IPS-15b (cell line): ENCODE data around the gene TUBB2B.
A peak's percentile ranks its signal among the peaks of the same experiment; 100 is the strongest.
"Not testable (repeated sequence)": the region's sequence is repeated elsewhere in the genome, so short reads cannot be mapped to it uniquely, and the experiment has no call there.

ENCODE experiments used
- H3K27me3 ChIP-seq: one replicate; pipeline ENCODE4 v1.6.1; 2013; ENCODE audit warnings: low read length; ENCODE audit not compliant: control insufficient read depth, insufficient read depth
- H3K36me3 ChIP-seq: one replicate; pipeline ENCODE4 v1.6.1; 2013; ENCODE audit warnings: low read length; ENCODE audit not compliant: control insufficient read depth, insufficient read depth
- H3K4me1 ChIP-seq: one replicate; pipeline ENCODE4 v1.6.1; 2013; ENCODE audit warnings: mild to moderate bottlenecking, low read length; ENCODE audit not compliant: control insufficient read depth, insufficient read depth
- H3K4me3 ChIP-seq: one replicate; pipeline ENCODE4 v1.5.1; 2013; ENCODE audit warnings: low read depth, low read length
- H3K9ac ChIP-seq: one replicate; pipeline ENCODE4 v1.6.1; 2013; ENCODE audit warnings: low read depth, mild to moderate bottlenecking, low read length
- H3K9me3 ChIP-seq: one replicate; pipeline ENCODE4 v1.6.1; 2013; ENCODE audit warnings: mild to moderate bottlenecking, low read length; ENCODE audit not compliant: control insufficient read depth, insufficient read depth

TUBB2B gene

GRCh38 chr6:3202999-3203696 is 24.3 kb downstream of the TUBB2B start:
- no peaks in the 10 kb centered on the region for H3K27me3 ChIP-seq
- no peak overlapping the region for H3K4me3 ChIP-seq
- no peaks in the 10 kb centered on the region for H3K36me3 ChIP-seq
- H3K9ac ChIP-seq: no peak overlapping the region
- no peaks in the 10 kb centered on the region for H3K9me3 ChIP-seq
- peaks cover 4% of the 10 kb centered on the region for H3K4me1 ChIP-seq

- Histone ChIP-seq H3K27me3 (no peaks in the 10 kb centered on the region), H3K36me3 (no peaks in the 10 kb centered on the region), H3K9ac (no peak overlapping the region), H3K9me3 (no peaks in the 10 kb centered on the region), H3K4me1 (no peaks in the 10 kb centered on the region), H3K4me3 (no peak overlapping the region)
Observed at GRCh38 chr6:3201388-3201787, 26.1 kb downstream of the TUBB2B start.

DNA sequence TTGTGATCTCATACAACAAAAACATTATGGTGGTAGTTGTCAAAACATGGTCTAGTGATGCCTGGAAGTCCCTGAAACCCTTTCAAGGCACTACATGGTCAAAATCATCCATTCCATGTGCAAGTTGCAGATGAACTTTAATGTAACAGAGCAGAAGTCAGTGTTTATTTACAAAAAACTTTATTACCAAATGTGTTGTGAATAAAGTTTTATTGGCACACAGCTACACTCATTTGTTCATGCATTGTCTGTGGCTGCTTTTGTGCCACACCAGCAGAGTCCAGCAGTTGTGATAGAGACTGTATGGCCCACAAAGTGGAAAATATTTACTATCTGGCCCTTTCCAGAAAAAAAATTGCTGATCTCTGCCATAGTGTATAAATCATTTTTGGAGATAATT is 26.8 kb downstream of the TUBB2B start:
- Histone ChIP-seq H3K27me3 (no peaks in the 10 kb centered on the region), H3K4me1 (peaks cover 6% of the 10 kb centered on the region), H3K9ac (no peak overlapping the region), H3K4me3 (no peak overlapping the region), H3K36me3 (no peaks in the 10 kb centered on the region), H3K9me3 (no peaks in the 10 kb centered on the region)

- Histone ChIP-seq H3K9ac (no peak overlapping the region), H3K4me3 (no peak overlapping the region), H3K4me1 (peaks cover 16% of the 10 kb centered on the region), H3K27me3 (no peaks in the 10 kb centered on the region), H3K36me3 (no peaks in the 10 kb centered on the region), H3K9me3 (no peaks in the 10 kb centered on the region)
Observed at GRCh38 chr6:3199382-3199781, 28.1 kb downstream of the TUBB2B start.

DNA sequence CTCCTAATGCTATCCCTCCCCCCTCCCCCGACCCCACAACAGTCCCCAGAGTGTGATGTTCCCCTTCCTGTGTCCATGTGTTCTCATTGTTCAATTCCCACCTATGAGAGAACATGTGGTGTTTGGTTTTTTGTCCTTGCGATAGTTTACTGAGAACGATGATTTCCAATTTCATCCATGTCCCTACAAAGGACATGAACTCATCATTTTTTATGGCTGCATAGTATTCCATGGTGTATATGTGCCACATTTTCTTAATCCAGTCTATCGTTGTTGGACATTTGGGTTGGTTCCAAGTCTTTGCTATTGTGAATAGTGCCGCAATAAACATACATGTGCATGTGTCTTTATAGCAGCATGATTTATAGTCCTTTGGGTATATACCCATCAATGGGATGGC is 29.7 kb downstream of the TUBB2B start:
- H3K9me3 ChIP-seq, H3K36me3 ChIP-seq, H3K9ac ChIP-seq, H3K27me3 ChIP-seq, H3K4me3 ChIP-seq: not testable (repeated sequence)
- H3K4me1 ChIP-seq: peaks cover 22% of the 10 kb centered on the region

DNA sequence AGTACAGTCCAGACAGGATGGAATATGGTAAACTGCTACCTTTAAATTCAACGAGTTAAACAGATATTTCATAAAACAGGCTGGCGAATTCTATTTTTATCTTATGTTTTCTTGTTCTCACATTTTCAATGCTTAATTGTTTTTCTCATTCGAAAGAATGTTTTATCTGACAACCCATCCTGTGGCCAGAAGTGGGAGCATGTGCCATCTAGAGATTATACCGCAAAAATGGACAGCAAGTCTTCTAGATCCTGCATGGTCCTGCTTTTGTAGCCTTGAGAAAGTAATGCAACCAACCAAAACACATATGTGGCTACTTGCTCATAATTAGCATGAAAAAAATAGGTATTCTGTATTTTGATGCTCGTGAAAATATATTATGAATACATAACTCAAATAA is 30.7 kb downstream of the TUBB2B start:
- H3K4me3 ChIP-seq: no peak overlapping the region
- no peaks in the 10 kb centered on the region for H3K27me3 ChIP-seq
- no peaks in the 10 kb centered on the region for H3K36me3 ChIP-seq
- no peak overlapping the region for H3K9ac ChIP-seq
- peaks cover 22% of the 10 kb centered on the region for H3K4me1 ChIP-seq
- H3K9me3 ChIP-seq: no peaks in the 10 kb centered on the region

- Histone ChIP-seq H3K9ac (no peak overlapping the region), H3K27me3 (no peaks in the 10 kb centered on the region), H3K4me1 (peaks cover 22% of the 10 kb centered on the region), H3K36me3 (no peaks in the 10 kb centered on the region), H3K4me3 (peak overlapping the region; percentile 12), H3K9me3 (no peaks in the 10 kb centered on the region)
Observed at GRCh38 chr6:3195695-3196497, 31.6 kb downstream of the TUBB2B start.

GRCh38 chr6:3195420-3195694 is 32.1 kb downstream of the TUBB2B start:
- no peaks in the 10 kb centered on the region for H3K27me3 ChIP-seq
- H3K9ac ChIP-seq: no peak overlapping the region
- H3K9me3 ChIP-seq: no peaks in the 10 kb centered on the region
- peaks cover 22% of the 10 kb centered on the region for H3K4me1 ChIP-seq
- H3K4me3 ChIP-seq: peak overlapping the region; percentile 12
- no peaks in the 10 kb centered on the region for H3K36me3 ChIP-seq

GRCh38 chr6:3194535-3195419 is 32.7 kb downstream of the TUBB2B start:
- H3K9ac ChIP-seq: no peak overlapping the region
- peak overlapping the region; percentile 12 for H3K4me3 ChIP-seq
- H3K27me3 ChIP-seq: no peaks in the 10 kb centered on the region

DNA sequence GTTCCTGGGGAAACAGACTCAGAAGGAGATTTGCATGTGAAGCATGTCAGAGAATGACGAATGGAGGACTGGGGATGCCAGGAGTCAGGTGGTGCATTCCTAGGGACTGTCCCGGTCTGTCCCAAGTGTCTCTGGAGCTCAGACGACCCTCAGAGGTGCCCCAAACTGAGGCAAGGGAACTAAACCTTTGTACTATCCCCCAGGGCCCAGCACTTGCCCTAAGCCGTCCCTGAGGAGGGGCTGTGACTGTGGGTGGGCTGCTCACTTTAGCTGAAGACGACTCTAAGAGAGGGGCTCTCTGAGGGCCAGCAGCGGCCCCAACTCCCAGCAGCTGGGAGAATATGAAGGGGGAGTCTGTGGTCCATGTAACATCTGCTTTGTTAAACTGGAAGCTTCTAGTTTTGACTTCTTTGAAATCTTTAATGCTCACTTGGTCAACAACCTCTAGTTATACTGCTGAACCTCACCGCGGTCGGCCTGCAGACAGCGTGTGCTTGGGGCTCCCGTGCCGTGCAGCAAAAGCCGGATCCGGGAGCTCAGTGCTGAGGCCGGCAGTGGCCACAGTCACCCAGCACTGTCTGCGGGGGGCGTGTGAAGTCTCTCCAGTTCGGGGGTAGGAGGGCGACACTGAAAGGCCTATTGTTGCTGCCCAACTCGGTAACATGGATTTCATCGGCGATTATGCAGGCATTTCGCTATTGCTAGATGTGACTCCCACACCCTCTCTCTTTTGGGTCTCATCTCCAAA is 34.2 kb downstream of the TUBB2B start:
- H3K4me1 ChIP-seq: peaks cover 22% of the 10 kb centered on the region
- peak overlapping the region; percentile 47 for H3K9ac ChIP-seq
- no peaks in the 10 kb centered on the region for H3K36me3 ChIP-seq
- H3K27me3 ChIP-seq: no peaks in the 10 kb centered on the region
- no peak overlapping the region for H3K4me3 ChIP-seq
- no peaks in the 10 kb centered on the region for H3K9me3 ChIP-seq

More at GRCh38 chr6:3194535-3195419, 32.7 kb downstream of the TUBB2B start:
- no peaks in the 10 kb centered on the region for H3K9me3 ChIP-seq
- H3K36me3 ChIP-seq: no peaks in the 10 kb centered on the region
- peaks cover 22% of the 10 kb centered on the region for H3K4me1 ChIP-seq

DNA sequence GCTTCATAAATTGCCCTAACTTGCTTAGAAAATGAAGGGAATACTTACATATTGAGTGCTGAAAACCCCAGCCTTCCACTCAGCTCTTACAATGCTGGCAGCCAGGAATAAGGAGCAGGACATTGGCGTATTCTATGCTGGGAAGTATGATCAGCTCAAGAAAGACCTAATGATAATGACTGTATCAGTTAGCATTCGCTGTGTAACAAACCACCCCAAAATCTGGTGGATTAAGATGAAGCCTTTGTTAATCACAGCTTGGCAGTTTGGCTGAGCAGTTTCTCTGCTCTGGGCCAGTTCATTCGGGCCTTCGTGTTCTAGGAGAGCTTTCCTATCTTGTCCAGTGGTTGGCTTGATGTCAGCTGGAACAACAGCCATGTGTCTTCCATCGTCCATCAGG is 36.7 kb downstream of the TUBB2B start:
- Histone ChIP-seq H3K36me3 (no peaks in the 10 kb centered on the region), H3K27me3 (no peaks in the 10 kb centered on the region), H3K4me3 (no peak overlapping the region)

More for the DNA sequence above, 36.7 kb downstream of the TUBB2B start:
- no peaks in the 10 kb centered on the region for H3K9me3 ChIP-seq
- no peak overlapping the region for H3K9ac ChIP-seq
- peaks cover 18% of the 10 kb centered on the region for H3K4me1 ChIP-seq
